ENCODE results near the gene MUC20.
"Not testable (repeated sequence)": the region's sequence is repeated elsewhere in the genome, so short reads cannot be mapped to it uniquely, and the experiment has no call there.

Gene MUC20

DNA sequence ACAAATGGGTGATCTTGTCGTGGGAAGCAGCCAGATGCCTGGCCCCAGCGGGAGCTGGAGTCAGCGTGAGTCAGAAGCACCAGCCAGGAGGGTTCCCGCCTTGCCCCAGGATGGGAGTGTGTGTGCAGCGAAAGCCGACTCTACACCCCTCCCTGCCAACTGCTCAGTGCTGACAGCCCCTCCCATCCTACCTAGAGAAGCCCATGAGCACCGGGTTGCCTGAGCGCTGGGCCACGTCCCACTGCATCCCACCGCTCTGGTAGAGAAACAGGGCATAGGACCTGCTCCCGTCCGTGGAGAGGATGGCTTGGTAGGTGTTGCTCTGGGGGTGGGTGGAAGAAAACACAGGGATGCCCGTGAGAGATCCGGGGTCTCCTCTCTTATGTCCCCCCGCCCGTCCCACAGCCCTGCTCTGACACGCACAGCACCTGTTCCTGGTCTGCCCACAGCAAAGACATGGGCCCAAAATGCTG is 48.1 kb downstream of the MUC20 start:
- Histone ChIP-seq H3K27me3 (ENCODE audit: insufficient read depth, low read depth, severe bottlenecking) (no peaks in the 10 kb centered on the region), H3K36me3 (no peaks in the 10 kb centered on the region), H3K9me3 (ENCODE audit: severe bottlenecking) (no peaks in the 10 kb centered on the region), H3K4me3 (ENCODE audit: low read depth, low read length) (no peak overlapping the region), H3K27ac (no peak overlapping the region)
- TF ChIP-seq, protein P1, sequence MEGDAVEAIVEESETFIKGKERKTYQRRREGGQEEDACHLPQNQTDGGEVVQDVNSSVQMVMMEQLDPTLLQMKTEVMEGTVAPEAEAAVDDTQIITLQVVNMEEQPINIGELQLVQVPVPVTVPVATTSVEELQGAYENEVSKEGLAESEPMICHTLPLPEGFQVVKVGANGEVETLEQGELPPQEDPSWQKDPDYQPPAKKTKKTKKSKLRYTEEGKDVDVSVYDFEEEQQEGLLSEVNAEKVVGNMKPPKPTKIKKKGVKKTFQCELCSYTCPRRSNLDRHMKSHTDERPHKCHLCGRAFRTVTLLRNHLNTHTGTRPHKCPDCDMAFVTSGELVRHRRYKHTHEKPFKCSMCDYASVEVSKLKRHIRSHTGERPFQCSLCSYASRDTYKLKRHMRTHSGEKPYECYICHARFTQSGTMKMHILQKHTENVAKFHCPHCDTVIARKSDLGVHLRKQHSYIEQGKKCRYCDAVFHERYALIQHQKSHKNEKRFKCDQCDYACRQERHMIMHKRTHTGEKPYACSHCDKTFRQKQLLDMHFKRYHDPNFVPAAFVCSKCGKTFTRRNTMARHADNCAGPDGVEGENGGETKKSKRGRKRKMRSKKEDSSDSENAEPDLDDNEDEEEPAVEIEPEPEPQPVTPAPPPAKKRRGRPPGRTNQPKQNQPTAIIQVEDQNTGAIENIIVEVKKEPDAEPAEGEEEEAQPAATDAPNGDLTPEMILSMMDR (IDR thresholded peaks at IDR 0.05; ENCODE audit: low read depth, low read length): no peak
- DNase-seq: no peak

DNA sequence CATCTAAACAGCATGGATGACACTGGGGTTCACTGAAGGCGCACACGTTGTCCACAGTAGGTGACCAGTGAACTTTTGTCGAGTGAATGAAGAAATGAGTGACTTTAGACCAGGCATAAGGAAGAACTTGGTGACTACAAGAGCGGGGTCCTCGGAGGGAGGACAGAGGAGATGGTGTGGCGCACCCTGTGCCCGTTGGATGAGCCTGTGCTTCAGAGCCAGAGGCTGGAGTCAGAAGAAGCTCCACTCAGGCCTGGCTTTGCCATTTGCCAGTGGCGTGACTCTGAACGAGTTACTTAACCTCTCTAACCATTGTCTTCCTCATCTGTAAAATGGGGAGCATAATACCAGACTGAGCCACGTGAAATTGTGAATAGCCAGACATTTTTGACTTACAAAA is 48.8 kb downstream of the MUC20 start:
- H3K27me3 ChIP-seq (ENCODE audit: insufficient read depth, low read depth, severe bottlenecking): no peaks in the 10 kb centered on the region

DNA sequence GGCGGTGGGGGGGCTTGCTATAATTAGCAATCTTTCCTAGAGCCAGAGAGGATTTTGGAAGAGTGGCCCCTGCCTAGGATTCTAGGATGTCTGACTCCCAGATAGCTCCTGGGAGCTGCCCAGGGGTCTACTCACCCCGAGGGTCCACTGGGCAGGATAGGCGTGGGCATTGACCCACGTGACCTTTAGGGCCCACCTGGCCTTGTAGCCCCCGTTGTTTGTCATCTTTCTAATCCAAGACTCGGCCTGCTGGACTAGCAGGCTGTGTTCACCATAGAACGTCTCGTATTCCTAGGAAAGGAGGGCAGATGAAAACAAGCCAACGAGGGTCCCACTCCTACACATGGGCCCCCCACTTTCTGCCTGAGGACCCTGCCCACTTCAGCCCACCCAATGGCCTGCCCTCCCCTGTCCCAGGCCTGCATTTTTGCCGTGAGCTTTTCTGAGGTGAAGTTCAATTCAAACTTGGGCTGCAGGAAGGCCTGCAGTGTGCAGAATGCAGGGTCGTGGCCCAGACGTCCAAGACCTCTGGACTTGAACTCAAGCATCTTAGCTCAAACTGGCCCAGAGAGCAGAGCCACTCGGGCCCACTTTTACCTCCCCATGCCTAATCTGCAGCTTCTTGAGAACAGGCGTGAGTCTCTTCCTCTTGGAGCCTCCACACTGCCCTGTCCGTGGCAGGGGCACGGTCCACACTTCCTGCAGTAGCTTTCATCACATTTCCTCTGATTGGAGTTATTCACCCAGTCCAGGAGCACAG is 49.5 kb downstream of the MUC20 start:
- TF ChIP-seq, protein P1 (IDR thresholded peaks at IDR 0.05; ENCODE audit: low read depth, low read length): no peak
- H3K9me3 ChIP-seq (ENCODE audit: severe bottlenecking): no peaks in the 10 kb centered on the region
- H3K27ac ChIP-seq: no peak overlapping the region
- no peaks in the 10 kb centered on the region for H3K36me3 ChIP-seq
- no peaks in the 10 kb centered on the region for H3K27me3 ChIP-seq (ENCODE audit: insufficient read depth, low read depth, severe bottlenecking)
- DNase-seq: no peak
- no peak overlapping the region for H3K4me3 ChIP-seq (ENCODE audit: low read depth, low read length)

More for the DNA sequence above, 48.8 kb downstream of the MUC20 start:
- H3K9me3 ChIP-seq (ENCODE audit: severe bottlenecking): no peaks in the 10 kb centered on the region
- H3K27ac ChIP-seq: no peak overlapping the region
- no peak overlapping the region for H3K4me3 ChIP-seq (ENCODE audit: low read depth, low read length)
- no peaks in the 10 kb centered on the region for H3K36me3 ChIP-seq
- no peak for DNase-seq
- TF ChIP-seq, protein P1 (IDR thresholded peaks at IDR 0.05; ENCODE audit: low read depth, low read length): no peak

DNA sequence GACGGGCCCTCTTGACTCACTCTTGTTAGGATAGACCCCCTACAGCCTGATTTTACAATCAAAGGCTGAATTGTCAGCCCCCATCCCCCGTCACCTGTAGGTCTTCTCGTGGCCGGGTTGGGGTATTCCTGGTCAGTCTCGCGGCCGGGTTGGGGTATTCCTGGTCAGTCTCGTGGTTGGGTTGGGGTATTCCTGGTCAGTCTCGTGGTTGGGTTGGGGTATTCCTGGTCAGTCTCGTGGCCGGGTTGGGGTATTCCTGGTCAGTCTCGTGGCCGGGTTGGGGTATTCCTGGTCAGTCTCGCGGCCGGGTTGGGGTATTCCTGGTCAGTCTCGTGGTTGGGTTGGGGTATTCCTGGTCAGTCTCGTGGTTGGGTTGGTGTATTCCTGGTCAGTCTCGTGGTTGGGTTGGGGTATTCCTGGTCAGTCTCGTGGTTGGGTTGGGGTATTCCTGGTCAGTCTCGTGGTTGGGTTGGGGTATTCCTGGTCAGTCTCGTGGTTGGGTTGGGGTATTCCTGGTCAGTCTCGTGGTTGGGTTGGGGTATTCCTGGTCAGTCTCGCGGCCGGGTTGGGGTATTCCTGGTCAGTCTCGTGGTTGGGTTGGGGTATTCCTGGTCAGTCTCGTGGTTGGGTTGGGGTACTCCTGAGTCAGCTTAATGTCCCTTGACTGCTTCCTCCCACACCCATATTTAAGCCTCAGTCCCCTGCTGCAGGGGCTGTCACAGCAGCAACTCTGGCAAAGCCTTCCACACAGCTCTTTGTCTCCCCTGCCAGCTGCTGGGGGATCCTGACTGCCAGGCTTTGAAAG is 50.3 kb downstream of the MUC20 start:
- not testable (repeated sequence) for H3K4me3 ChIP-seq (ENCODE audit: low read depth, low read length); H3K36me3 ChIP-seq; H3K9me3 ChIP-seq (ENCODE audit: severe bottlenecking); H3K27me3 ChIP-seq (ENCODE audit: insufficient read depth, low read depth, severe bottlenecking); H3K27ac ChIP-seq; DNase-seq

DNA sequence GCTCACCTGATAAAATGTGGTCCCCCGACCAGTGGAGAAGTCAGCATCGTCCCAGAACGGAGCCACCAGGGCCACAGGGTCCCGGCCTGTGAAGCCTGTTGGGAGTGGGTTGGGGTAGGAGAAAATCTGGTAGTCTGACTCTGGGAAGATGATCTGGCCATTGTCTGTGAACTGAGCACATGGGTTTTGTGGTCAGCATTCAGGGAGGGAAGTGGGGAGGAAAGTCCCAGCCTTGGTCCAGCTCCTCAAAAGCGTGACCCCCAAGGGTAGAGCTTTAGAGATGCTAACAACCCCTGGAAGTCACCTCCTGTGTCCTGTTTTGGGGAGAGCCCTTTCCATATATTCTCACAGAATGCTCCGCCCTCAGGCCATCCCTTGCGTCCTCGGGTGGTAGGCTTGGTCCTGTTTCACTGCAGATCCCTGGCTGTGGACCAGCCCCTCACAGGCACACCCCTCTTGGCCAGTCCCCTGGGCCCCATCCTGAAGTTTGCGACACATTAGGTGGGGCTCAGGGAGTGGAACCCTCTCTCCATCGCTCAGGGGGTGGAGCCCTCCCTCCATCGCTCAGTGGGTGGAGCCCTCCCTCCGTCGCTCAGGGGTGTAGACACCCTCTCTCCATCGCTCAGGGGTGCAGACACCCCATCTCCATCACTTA is 51.0 kb downstream of the MUC20 start:
- TF ChIP-seq, protein P1 (IDR thresholded peaks at IDR 0.05; ENCODE audit: low read depth, low read length): no peak
- no peaks in the 10 kb centered on the region for H3K27me3 ChIP-seq (ENCODE audit: insufficient read depth, low read depth, severe bottlenecking)
- no peaks in the 10 kb centered on the region for H3K36me3 ChIP-seq
- DNase-seq: no peak
- H3K4me3 ChIP-seq (ENCODE audit: low read depth, low read length): no peak overlapping the region
- H3K27ac ChIP-seq: no peak overlapping the region
- no peaks in the 10 kb centered on the region for H3K9me3 ChIP-seq (ENCODE audit: severe bottlenecking)

Measured in WERI-Rb-1 (cell line).